MM.1S (cell line): ENCODE results near the gene FZD7.

Experiments
- DNase-seq: peaks from one replicate; pipeline ENCODE4 v3.0.0-alpha.2; 2015
- H2AFZ ChIP-seq: fragments of 300-600 bp; sonication (generic); 2 replicates; pipeline ENCODE4 v1.6.0; 2016; ENCODE audit warnings: antibody characterized with exemption, low read length
- H3F3A ChIP-seq: fragments of 300-600 bp; sonication (generic); 2 replicates; pipeline ENCODE4 v1.6.1; 2016; ENCODE audit warnings: mild to moderate bottlenecking, antibody characterized with exemption, low read length, moderate library complexity, mixed read lengths; ENCODE audit not compliant: insufficient read depth
- H3K27ac ChIP-seq: fragments of 300-600 bp; sonication (generic); 2 replicates; pipeline ENCODE4 v1.5.1; 2016; ENCODE audit warnings: mild to moderate bottlenecking, low read length
- H3K27me3 ChIP-seq: fragments of 300-600 bp; sonication (generic); replicated peaks from 2 replicates; pipeline ENCODE4 v1.6.0; 2016; ENCODE audit warnings: low read length; ENCODE audit not compliant: insufficient read depth
- H3K36me3 ChIP-seq: fragments of 300-600 bp; sonication (generic); replicated peaks from 2 replicates; pipeline ENCODE4 v1.6.1; 2016; ENCODE audit warnings: mild to moderate bottlenecking, low read length, mixed read lengths; ENCODE audit not compliant: insufficient read depth
- H3K4me1 ChIP-seq: fragments of 300-600 bp; sonication (generic); 2 replicates; pipeline ENCODE4 v1.6.1; 2016; ENCODE audit warnings: low read length, mixed read lengths
- H3K4me2 ChIP-seq: fragments of 300-600 bp; sonication (generic); 2 replicates; pipeline ENCODE4 v1.6.0; 2016; ENCODE audit warnings: low read depth, low read length
- H3K4me3 ChIP-seq: fragments of 300-600 bp; sonication (generic); 2 replicates; pipeline ENCODE4 v1.5.1; 2016; ENCODE audit warnings: low read length, mixed read lengths
- H3K79me2 ChIP-seq: fragments of 300-600 bp; sonication (generic); 2 replicates; pipeline ENCODE4 v1.6.1; 2016; ENCODE audit warnings: mixed run types, low read length, mixed read lengths
- H3K9ac ChIP-seq: fragments of 300-600 bp; sonication (generic); 2 replicates; pipeline ENCODE4 v1.6.1; 2016; ENCODE audit warnings: low read length, mixed read lengths
- H3K9me2 ChIP-seq: fragments of 300-600 bp; sonication (generic); replicated peaks from 2 replicates; pipeline ENCODE4 v1.6.1; 2016; ENCODE audit warnings: mild to moderate bottlenecking, low read length, mixed read lengths; ENCODE audit not compliant: insufficient read depth
- H3K9me3 ChIP-seq: fragments of 300-600 bp; sonication (generic); replicated peaks from 2 replicates; pipeline ENCODE4 v1.6.1; 2016; ENCODE audit warnings: mild to moderate bottlenecking, low read length, mixed read lengths; ENCODE audit not compliant: insufficient read depth
- H4K20me1 ChIP-seq: fragments of 300-600 bp; sonication (generic); 2 replicates; pipeline ENCODE4 v1.6.1; 2016; ENCODE audit warnings: mild to moderate bottlenecking, low read length, moderate library complexity, mixed read lengths; ENCODE audit not compliant: insufficient read depth
- CTCF ChIP-seq: fragments of 300-600 bp; sonication (generic); IDR thresholded peaks from 2 replicates; pipeline ENCODE4 v1.5.1; 2016; ENCODE audit warnings: antibody characterized with exemption, low read length, mixed read lengths
- EZH2 ChIP-seq: fragments of 300-600 bp; sonication (generic); optimal IDR thresholded peaks from 2 replicates; pipeline ENCODE3; 2017; ENCODE audit warnings: low read depth, mild to moderate bottlenecking, antibody characterized with exemption, low read length, mixed read lengths
- EZH2phosphoT487 ChIP-seq: fragments of 300-600 bp; sonication (generic); IDR thresholded peaks from 2 replicates; pipeline ENCODE4 v1.6.1; 2018; ENCODE audit warnings: antibody characterized with exemption, low read length

FZD7 gene

GRCh38 chr2:202009019-202009481 is 24.6 kb upstream of the FZD7 start:
- Histone ChIP-seq H3K9me2 (no peaks in the 10 kb centered on the region), H2AFZ (no peak overlapping the region), H3K27ac (no peak overlapping the region), H3K9ac (no peak overlapping the region), H3K36me3 (no peaks in the 10 kb centered on the region), H3K27me3 (no peaks in the 10 kb centered on the region), H3F3A (peaks cover 15% of the 10 kb centered on the region; the same call in 1 of the 2 replicates), H3K4me3 (no peak overlapping the region), H3K4me2 (no peak overlapping the region), H3K4me1 (peaks cover 27% of the 10 kb centered on the region), H3K9me3 (no peaks in the 10 kb centered on the region), H3K79me2 (no peaks in the 10 kb centered on the region), H4K20me1 (no peaks in the 10 kb centered on the region)
- TF ChIP-seq EZH2phosphoT487 = no peak
- TF ChIP-seq EZH2 = no peak
- no peak for TF ChIP-seq CTCF
- DNase-seq = no peak

DNA sequence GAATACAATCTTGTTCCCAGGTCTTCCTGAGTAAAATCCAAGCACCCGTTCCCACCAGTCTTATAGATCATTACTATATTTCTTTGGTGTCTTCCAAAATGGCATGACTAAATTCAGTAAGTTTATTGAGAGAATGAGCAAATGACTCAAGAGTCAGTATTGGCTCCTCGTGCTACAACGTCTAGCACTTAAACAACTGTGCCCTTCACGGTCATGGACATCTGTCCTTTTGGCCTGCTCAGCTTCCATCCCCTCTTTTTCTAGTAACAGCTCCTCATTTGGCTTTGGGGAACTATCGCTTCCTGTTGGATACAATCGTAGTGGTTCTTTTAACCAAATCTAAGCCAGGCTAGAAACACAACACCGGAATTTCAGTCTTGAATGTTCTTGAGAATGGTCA is 24.1 kb upstream of the FZD7 start:
- Histone ChIP-seq H2AFZ (no peak overlapping the region), H3K9me3 (no peaks in the 10 kb centered on the region), H3K9me2 (no peaks in the 10 kb centered on the region), H3K4me1 (peaks cover 27% of the 10 kb centered on the region), H3F3A (peaks cover 15% of the 10 kb centered on the region; the same call in 1 of the 2 replicates), H3K4me3 (no peak overlapping the region), H3K79me2 (no peaks in the 10 kb centered on the region), H3K27me3 (no peaks in the 10 kb centered on the region), H4K20me1 (no peaks in the 10 kb centered on the region), H3K36me3 (no peaks in the 10 kb centered on the region), H3K27ac (no peak overlapping the region), H3K9ac (no peak overlapping the region), H3K4me2 (no peak overlapping the region)
- DNase-seq = no peak
- TF ChIP-seq EZH2 (no peak), CTCF (no peak), EZH2phosphoT487 (no peak)

DNA sequence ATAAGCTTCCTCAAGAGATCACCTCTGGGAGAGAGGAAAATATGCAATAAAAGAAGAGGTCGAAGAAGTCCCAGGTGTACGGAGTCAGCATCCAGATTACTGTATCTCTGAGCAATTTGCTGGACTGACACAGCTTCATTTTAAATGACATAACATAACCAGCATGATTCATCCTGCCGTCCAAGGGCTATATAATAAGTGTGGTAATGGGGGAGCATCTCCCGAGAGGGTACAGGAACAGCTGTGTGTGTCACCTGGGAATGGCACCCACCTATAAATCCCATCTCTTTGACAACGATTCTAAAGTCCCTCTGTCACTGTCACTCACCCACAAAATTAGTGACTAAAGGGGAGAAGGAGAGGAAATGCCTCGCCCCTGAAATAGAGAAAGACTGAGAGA is 19.3 kb upstream of the FZD7 start:
- no peaks in the 10 kb centered on the region for H4K20me1 ChIP-seq
- H3K4me2 ChIP-seq = no peak overlapping the region
- H3K27ac ChIP-seq = no peak overlapping the region
- no peaks in the 10 kb centered on the region for H3K4me1 ChIP-seq
- no peak for TF ChIP-seq EZH2phosphoT487
- TF ChIP-seq EZH2 = no peak
- TF ChIP-seq CTCF = no peak
- no peaks in the 10 kb centered on the region for H3K36me3 ChIP-seq
- H3K79me2 ChIP-seq = no peaks in the 10 kb centered on the region
- no peaks in the 10 kb centered on the region for H3K27me3 ChIP-seq
- no peaks in the 10 kb centered on the region for H3F3A ChIP-seq
- no peak overlapping the region for H3K4me3 ChIP-seq
- H2AFZ ChIP-seq = no peak overlapping the region
- DNase-seq = no peak
- no peaks in the 10 kb centered on the region for H3K9me2 ChIP-seq
- H3K9ac ChIP-seq = no peak overlapping the region
- H3K9me3 ChIP-seq = no peaks in the 10 kb centered on the region
